Activated T-cell treated with anti-CD3 and anti-CD28 coated beads for 48 hours (primary cell): ENCODE measurements around the gene TMC2.
"Not testable (repeated sequence)": the region's sequence is repeated elsewhere in the genome, so short reads cannot be mapped to it uniquely, and the experiment has no call there.

Experiments used
- DNase-seq: peaks from one replicate; pipeline ENCODE4 v3.0.0-alpha.2; 2020; ENCODE audit warnings: low read depth

The TMC2 gene

DNA sequence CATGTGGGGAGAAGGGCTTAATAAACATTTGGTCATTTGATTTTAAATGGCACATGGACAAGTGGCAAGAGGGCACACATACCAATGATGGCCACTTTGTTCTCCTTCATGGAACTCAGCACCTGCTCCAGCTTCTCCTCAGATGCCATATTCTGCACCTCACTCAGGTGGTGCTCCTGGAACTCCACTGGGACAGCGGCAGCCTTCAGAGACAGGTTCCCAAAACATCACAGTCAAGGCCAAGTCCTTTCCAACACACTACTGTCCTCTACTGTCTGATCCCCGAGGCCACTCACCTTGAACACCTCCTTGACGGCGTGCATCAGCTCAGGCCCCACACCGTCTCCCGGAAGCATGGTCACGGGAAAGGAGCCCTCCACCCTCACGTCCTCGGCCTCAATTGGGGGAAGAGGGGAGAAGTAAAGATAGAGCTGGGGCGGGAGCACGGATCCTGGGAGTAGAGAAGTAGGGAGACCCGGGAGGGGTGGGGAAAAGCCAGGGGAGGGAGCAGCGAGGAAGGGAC lies 127.1 kb downstream of the TMC2 start:
- DNase-seq, result no peak

- peak; percentile 87 for DNase-seq
These were observed 127.7 kb downstream of the TMC2 start, which contains the start of gene IDH3B for GRCh38 chr20:2663887-2664719. Gene IDH3B (minus strand): TSS chr20:2664216. CDS start chr20:2664188, 28 bp downstream.

DNA sequence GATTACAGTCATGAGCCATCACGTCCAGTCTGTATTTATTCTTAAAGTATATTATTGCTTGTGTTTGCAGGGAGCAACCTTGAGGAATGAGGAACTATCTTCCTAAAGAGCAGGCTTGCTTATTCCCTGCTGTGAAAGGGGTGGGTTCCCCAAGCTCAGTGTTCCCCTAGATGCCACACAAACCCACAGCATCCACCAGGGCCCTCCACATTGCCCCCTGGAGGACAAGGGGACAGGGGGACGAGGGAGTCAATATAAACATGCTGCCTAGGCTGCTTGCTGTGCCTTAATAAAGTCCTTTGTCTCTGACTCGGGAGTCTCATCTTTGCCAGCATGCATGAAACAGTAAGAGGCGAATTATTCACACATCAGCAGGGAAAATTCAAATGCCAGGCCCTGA lies 135.6 kb downstream of the TMC2 start:
- no peak for DNase-seq

- DNase-seq, result no peak
These were observed 136.1 kb downstream of the TMC2 start for GRCh38 chr20:2672446-2672845.

DNA sequence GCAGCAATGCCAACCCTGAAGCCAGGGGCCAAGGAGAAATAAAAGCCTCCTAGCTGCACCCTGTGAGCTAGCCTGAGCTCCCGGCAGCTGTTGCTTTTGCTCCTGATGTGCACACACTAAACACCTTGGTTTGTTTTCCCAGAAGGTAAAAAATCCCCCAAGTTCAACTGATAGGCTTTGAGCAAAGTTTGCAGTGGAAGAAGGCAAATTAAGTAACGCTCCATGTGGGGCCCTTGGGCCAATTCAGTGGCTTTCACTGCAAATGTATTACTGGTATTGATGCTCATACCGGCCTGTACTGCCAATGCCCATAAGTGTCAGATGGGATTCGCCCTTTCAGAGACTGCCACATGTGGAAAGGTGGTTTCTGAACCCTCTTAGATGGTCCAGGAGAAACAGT lies 137.1 kb downstream of the TMC2 start:
- DNase-seq, result no peak

DNA sequence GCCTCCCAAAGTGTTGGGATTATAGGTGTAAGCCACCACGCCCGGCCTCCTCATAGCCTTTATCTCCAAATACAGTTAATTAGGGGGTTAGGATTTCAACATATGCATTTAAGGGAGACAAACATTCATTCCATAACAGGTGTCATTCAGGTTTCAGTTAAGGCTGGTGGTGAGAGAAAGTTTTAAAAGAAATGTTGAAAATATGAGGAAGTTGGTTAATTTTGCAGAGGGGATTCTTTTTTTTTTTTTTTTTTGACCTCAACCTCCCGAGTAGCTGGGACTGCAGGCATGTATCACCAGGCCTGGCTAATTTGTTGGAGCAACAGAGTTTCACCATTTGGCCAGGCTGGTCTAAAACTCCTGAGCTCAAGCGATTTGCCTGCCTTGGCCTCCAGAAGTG lies 143.7 kb downstream of the TMC2 start:
- no peak for DNase-seq

DNA sequence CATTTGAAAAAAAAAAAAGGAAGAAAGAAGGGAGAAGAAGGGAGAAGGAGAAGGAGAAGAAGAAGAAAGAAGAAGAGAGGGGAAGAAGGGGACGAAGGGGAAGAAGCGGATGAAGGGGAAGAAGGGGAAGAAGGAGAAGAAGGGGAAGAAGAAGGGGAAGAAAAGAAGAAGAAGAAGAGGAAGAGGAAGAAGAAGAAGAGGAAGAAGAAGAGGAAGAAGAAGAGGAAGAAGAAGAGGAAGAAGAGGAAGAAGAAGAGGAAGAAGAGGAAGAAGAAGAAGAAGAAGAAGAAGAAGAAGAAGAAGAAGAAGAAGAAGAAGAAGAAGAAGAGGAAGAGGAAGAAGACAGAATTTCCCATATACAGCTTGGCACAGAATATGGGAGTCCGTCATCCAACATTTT lies 145.7 kb downstream of the TMC2 start:
- DNase-seq, result not testable (repeated sequence)

DNA sequence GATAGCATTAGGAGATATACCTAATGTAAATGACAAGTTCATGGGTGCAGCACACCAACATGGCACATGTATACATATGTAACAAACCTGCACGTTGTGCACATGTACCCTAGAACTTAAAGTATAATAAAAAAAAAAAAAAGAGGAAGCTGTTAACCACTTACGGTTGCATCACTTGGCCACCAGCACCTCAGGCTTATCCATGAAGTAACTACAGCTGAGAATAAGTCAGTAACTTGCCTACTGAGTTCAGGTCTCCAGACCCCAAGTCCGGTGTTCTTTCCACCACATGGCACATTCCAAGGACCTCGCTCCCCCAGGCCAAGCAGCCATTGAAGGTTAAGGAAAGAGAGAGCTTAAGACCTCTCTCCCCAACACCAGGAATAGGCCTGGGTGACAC lies 148.4 kb downstream of the TMC2 start:
- not testable (repeated sequence) for DNase-seq

DNA sequence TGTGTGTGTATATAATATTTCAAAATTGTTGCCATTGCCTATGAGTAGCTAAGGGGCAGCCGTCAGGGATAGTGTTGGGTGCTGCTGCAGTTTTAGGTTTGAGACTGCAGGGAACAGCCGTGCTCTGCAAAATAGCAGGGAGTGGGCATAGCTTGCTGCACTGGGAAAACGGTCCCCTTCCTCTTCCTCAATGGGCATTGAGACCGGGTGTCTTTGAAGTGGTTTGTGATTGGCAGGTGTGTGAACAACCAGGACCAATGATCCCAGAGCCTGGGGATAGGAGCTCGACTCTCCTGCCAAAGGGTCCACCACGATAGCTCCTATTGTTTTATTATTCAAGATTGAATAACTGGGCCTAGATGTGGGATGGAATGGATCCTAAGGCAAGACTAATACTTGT lies 151.1 kb downstream of the TMC2 start:
- DNase-seq, result no peak

DNA sequence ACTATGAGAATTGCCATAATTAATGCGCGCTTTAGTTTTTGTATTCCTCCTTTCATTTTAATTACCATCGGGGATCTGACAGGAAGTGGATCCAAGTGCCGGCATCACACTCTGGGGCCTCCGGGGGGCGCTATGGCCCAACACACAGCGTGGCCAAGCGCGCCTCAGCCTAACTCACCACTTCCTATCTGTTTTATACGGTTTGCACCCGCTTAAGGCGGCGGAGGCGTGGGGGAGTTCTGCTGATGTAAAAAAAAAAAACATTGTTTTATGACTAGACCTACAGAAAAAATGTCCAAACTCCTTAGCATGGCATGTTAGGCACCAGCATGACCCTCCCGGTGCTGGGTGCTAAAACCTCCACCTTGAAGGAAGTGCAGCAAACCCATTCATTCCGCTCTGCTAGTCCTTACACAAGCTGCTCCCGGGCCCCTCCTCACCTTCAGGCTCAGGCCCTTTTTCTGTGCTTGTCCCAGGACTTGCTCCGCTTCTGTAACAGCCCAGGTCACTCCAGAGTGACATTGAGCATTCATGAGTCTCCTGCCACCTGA lies 151.7 kb downstream of the TMC2 start:
- peak; percentile 71 for DNase-seq

GRCh38 chr20:2690213-2690612 lies 153.8 kb downstream of the TMC2 start:
- DNase-seq, result no peak

- DNase-seq, result no peak
These were observed 154.3 kb downstream of the TMC2 start for GRCh38 chr20:2690718-2691117.

DNA sequence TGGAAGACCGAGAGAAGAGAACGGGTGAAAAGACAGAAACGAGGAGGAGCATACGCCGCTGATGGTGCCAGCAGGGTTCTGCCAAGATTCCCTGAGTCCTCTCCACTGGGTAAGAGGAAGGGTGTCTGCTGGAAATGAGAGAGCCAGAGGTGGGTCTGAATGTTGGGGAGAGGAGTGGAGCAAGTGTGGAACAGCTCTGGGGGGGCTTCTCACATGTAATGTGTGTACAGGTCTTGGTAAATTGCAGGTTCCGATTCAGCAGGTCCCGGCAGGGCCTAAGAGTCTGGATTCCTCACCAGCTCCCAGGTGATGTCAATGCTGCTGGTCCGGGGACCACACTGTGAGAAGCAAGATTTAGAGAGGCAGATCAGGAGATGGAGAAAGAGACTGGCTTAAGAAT lies 154.8 kb downstream of the TMC2 start:
- no peak for DNase-seq
